ENCODE results near the gene ACBD6.

Gene ACBD6

GRCh38 chr1:180259431-180260338 lies 242.7 kb downstream of the ACBD6 start:
- TF ChIP-seq CTCF (IDR thresholded peaks at IDR 0.05; ENCODE audit: low read depth, low read length, missing control alignments) = no peak
- DNase-seq (ENCODE audit: low read depth) = no peak
- H3K4me3 ChIP-seq (ENCODE audit: low read depth, low read length) = no peak overlapping the region

- H3K4me3 ChIP-seq (ENCODE audit: low read depth, low read length) = no peak overlapping the region
- no peak for DNase-seq (ENCODE audit: low read depth)
- TF ChIP-seq CTCF (IDR thresholded peaks at IDR 0.05; ENCODE audit: low read depth, low read length, missing control alignments) = no peak
Observed at GRCh38 chr1:180258935-180259334, 243.4 kb downstream of the ACBD6 start.

- TF ChIP-seq CTCF (IDR thresholded peaks at IDR 0.05; ENCODE audit: low read depth, low read length, missing control alignments) = no peak
- DNase-seq (ENCODE audit: low read depth) = no peak
- no peak overlapping the region for H3K4me3 ChIP-seq (ENCODE audit: low read depth, low read length)
Observed at GRCh38 chr1:180258290-180258689, 244.1 kb downstream of the ACBD6 start.

GRCh38 chr1:180257486-180257885 lies 244.9 kb downstream of the ACBD6 start:
- no peak for TF ChIP-seq CTCF (IDR thresholded peaks at IDR 0.05; ENCODE audit: low read depth, low read length, missing control alignments)
- H3K4me3 ChIP-seq (ENCODE audit: low read depth, low read length) = no peak overlapping the region
- no peak for DNase-seq (ENCODE audit: low read depth)

- H3K4me3 ChIP-seq (ENCODE audit: low read depth, low read length) = no peak overlapping the region
- no peak for DNase-seq (ENCODE audit: low read depth)
- TF ChIP-seq CTCF (IDR thresholded peaks at IDR 0.05; ENCODE audit: low read depth, low read length, missing control alignments) = no peak
Observed at GRCh38 chr1:180257028-180257386, 245.4 kb downstream of the ACBD6 start.

- TF ChIP-seq CTCF (IDR thresholded peaks at IDR 0.05; ENCODE audit: low read depth, low read length, missing control alignments) = no peak
- no peak overlapping the region for H3K4me3 ChIP-seq (ENCODE audit: low read depth, low read length)
- no peak for DNase-seq (ENCODE audit: low read depth)
Observed at GRCh38 chr1:180256341-180257027, 245.9 kb downstream of the ACBD6 start.
